Activated CD8-positive, alpha-beta T cell treated with anti-CD3 and anti-CD28 coated beads, Interleukin-2, amount 10 ng/mL, durations not matched to agents 7 days and 5 days (primary cell): ENCODE data around the gene PAM. TPM values are rescaled to one million over a fixed set of nuclear protein-coding genes. Genes with fewer than 3 reads are reported as not detected.

Experiments
- ATAC-seq: fragments of 150-1000 bp; cut with Tn5 transposase; one replicate; pipeline ENCODE4 v1.10.0; 2021; ENCODE audit warnings: moderate library complexity
- CTCF ChIA-PET: fragments of 350-600 bp; sonication (Branson Sonifier 250); formaldehyde crosslinking; loops from one replicate; lab custom pipeline; 2021; ENCODE audit warnings: antibody characterized with exemption; lab: Charles Lee
- POLR2A ChIA-PET: fragments of 350-600 bp; sonication (Branson Sonifier 250); formaldehyde crosslinking; loops from one replicate; lab custom pipeline; 2021; ENCODE audit warnings: antibody characterized with exemption; lab: Charles Lee
- DNase-seq: peaks from one replicate; pipeline ENCODE4 v3.0.0-alpha.2; 2020
- H3K27ac Mint-ChIP-seq: one replicate; pipeline ENCODE4 v1.8.0; 2021; ENCODE audit warnings: mild to moderate bottlenecking, mixed read lengths
- H3K27me3 Mint-ChIP-seq: one replicate; pipeline ENCODE4 v1.8.0; 2021; ENCODE audit warnings: low read depth, mixed read lengths
- H3K36me3 Mint-ChIP-seq: one replicate; pipeline ENCODE4 v1.8.0; 2021; ENCODE audit warnings: low read depth, mixed read lengths
- H3K4me1 Mint-ChIP-seq: one replicate; pipeline ENCODE4 v1.8.0; 2021; ENCODE audit warnings: low read depth, mixed read lengths
- H3K4me3 Mint-ChIP-seq: one replicate; pipeline ENCODE4 v1.8.0; 2021; ENCODE audit warnings: mild to moderate bottlenecking, mixed read lengths
- H3K9me3 Mint-ChIP-seq: one replicate; pipeline ENCODE4 v1.8.0; 2022; ENCODE audit warnings: mixed read lengths; ENCODE audit not compliant: insufficient read depth
- total RNA-seq, 2 experiments: library from RNA; stranded (reverse); gene quantifications; one replicate each; pipeline ENCODE4 v1.2.3, GENCODE V29; 2021

The PAM gene
- total RNA-seq, 2 experiments from 2014 or later, result 16.1 to 16.3 TPM

GRCh38 chr5:102797322-102797884, 42.3 kb downstream of the PAM start:
- ATAC-seq (no peak), DNase-seq (no peak)
- no peaks in the 10 kb centered on the region for H3K9me3 Mint-ChIP-seq
- H3K27me3 Mint-ChIP-seq, result no peaks in the 10 kb centered on the region
- H3K4me3 Mint-ChIP-seq, result no peak overlapping the region
- H3K27ac Mint-ChIP-seq, result no peak overlapping the region
- peaks cover 27% of the 10 kb centered on the region for H3K4me1 Mint-ChIP-seq
- no peaks in the 10 kb centered on the region for H3K36me3 Mint-ChIP-seq
- CTCF ChIA-PET, result interaction anchor here (0.9 to 2.8 kb wide), 2 partner anchors 17 to 342 kb away, joined by 3 to 17 read pairs; no protein-coding TSS in a partner anchor
- POLR2A ChIA-PET, result no interaction called here

GRCh38 chr5:102798104-102798785, 43.1 kb downstream of the PAM start:
- H3K4me1 Mint-ChIP-seq, result peaks cover 24% of the 10 kb centered on the region
- no peaks in the 10 kb centered on the region for H3K36me3 Mint-ChIP-seq
- ATAC-seq (no peak), DNase-seq (no peak)
- H3K9me3 Mint-ChIP-seq, result no peaks in the 10 kb centered on the region
- H3K27ac Mint-ChIP-seq, result no peak overlapping the region
- H3K4me3 Mint-ChIP-seq, result no peak overlapping the region
- ChIA-PET CTCF (interaction anchor here (0.7 to 2.8 kb wide), 3 partner anchors 18 to 342 kb away, joined by 3 to 17 read pairs (median 3); no protein-coding TSS in a partner anchor), POLR2A (no interaction called here)
- H3K27me3 Mint-ChIP-seq, result no peaks in the 10 kb centered on the region

GRCh38 chr5:102799017-102799416, 43.9 kb downstream of the PAM start:
- Mint-ChIP-seq H3K4me1 (peaks cover 24% of the 10 kb centered on the region), H3K27me3 (no peaks in the 10 kb centered on the region)
- CTCF ChIA-PET, result interaction anchor here (0.7 to 2.8 kb wide), 3 partner anchors 18 to 341 kb away, joined by 3 to 17 read pairs (median 4); no protein-coding TSS in a partner anchor

GRCh38 chr5:102800427-102800826, 45.3 kb downstream of the PAM start:
- Mint-ChIP-seq H3K27me3 (no peaks in the 10 kb centered on the region), H3K4me1 (peaks cover 24% of the 10 kb centered on the region), H3K9me3 (no peaks in the 10 kb centered on the region), H3K4me3 (no peak overlapping the region), H3K36me3 (no peaks in the 10 kb centered on the region), H3K27ac (no peak overlapping the region)
- no peak for DNase-seq
- ChIA-PET CTCF (interaction anchor here (0.9 to 2.8 kb wide), 6 partner anchors 20 to 340 kb away, joined by 3 to 17 read pairs (median 4); no protein-coding TSS in a partner anchor), POLR2A (no interaction called here)
- ATAC-seq, result no peak

More at GRCh38 chr5:102799017-102799416, 43.9 kb downstream of the PAM start:
- H3K4me3 Mint-ChIP-seq, result no peak overlapping the region
- H3K36me3 Mint-ChIP-seq, result no peaks in the 10 kb centered on the region
- POLR2A ChIA-PET, result no interaction called here
- no peak for ATAC-seq
- no peak for DNase-seq
- H3K9me3 Mint-ChIP-seq, result no peaks in the 10 kb centered on the region
- H3K27ac Mint-ChIP-seq, result no peak overlapping the region

- Mint-ChIP-seq H3K36me3 (no peaks in the 10 kb centered on the region), H3K4me3 (peak overlapping the region; percentile 8), H3K4me1 (peaks cover 24% of the 10 kb centered on the region), H3K27me3 (no peaks in the 10 kb centered on the region), H3K9me3 (no peaks in the 10 kb centered on the region), H3K27ac (peak overlapping the region; percentile 34)
- POLR2A ChIA-PET, result no interaction called here
- DNase-seq, result peak; percentile 59
- peak; percentile 97 for ATAC-seq
- CTCF ChIA-PET, result interaction anchor here (1.0 to 1.9 kb wide), 4 partner anchors 21 to 423 kb away, joined by 3 to 8 read pairs (median 3); no protein-coding TSS in a partner anchor
Measured at GRCh38 chr5:102801371-102801770, 46.3 kb downstream of the PAM start.

- no peak for ATAC-seq
- ChIA-PET POLR2A (no interaction called here), CTCF (interaction anchor here (0.8 kb wide), 1 partner anchor 28 kb away, joined by 3 read pairs; no protein-coding TSS in a partner anchor)
- Mint-ChIP-seq H3K4me1 (peaks cover 22% of the 10 kb centered on the region), H3K27me3 (no peaks in the 10 kb centered on the region), H3K9me3 (no peaks in the 10 kb centered on the region), H3K36me3 (no peaks in the 10 kb centered on the region), H3K27ac (no peak overlapping the region), H3K4me3 (no peak overlapping the region)
- DNase-seq, result no peak
Measured at GRCh38 chr5:102802708-102803458, 47.8 kb downstream of the PAM start.

- CTCF ChIA-PET, result no interaction called here
- no peaks in the 10 kb centered on the region for H3K9me3 Mint-ChIP-seq
- no peaks in the 10 kb centered on the region for H3K36me3 Mint-ChIP-seq
- H3K4me1 Mint-ChIP-seq, result peaks cover 2% of the 10 kb centered on the region
- POLR2A ChIA-PET, result no interaction called here
- H3K27me3 Mint-ChIP-seq, result no peaks in the 10 kb centered on the region
- ATAC-seq (no peak), DNase-seq (no peak)
- H3K27ac Mint-ChIP-seq, result no peak overlapping the region
- H3K4me3 Mint-ChIP-seq, result no peak overlapping the region
Measured at GRCh38 chr5:102807878-102808502, 52.9 kb downstream of the PAM start.

GRCh38 chr5:102809033-102809432, 53.9 kb downstream of the PAM start:
- Mint-ChIP-seq H3K4me1 (no peaks in the 10 kb centered on the region), H3K9me3 (no peaks in the 10 kb centered on the region), H3K36me3 (no peaks in the 10 kb centered on the region), H3K27me3 (no peaks in the 10 kb centered on the region), H3K4me3 (no peak overlapping the region), H3K27ac (no peak overlapping the region)
- DNase-seq, result no peak
- ChIA-PET CTCF (no interaction called here), POLR2A (no interaction called here)
- no peak for ATAC-seq

- Mint-ChIP-seq H3K27me3 (no peaks in the 10 kb centered on the region), H3K4me3 (no peak overlapping the region), H3K9me3 (no peaks in the 10 kb centered on the region), H3K27ac (no peak overlapping the region), H3K36me3 (no peaks in the 10 kb centered on the region), H3K4me1 (peaks cover 9% of the 10 kb centered on the region)
- ATAC-seq (no peak), DNase-seq (no peak)
- POLR2A ChIA-PET, result interaction anchor here (0.6 kb wide), 1 partner anchor 30 kb away, joined by 3 read pairs; no protein-coding TSS in a partner anchor
- CTCF ChIA-PET, result no interaction called here
Measured at GRCh38 chr5:102811972-102812371, 56.9 kb downstream of the PAM start.

- DNase-seq, result no peak
- CTCF ChIA-PET, result interaction anchor here (1.8 kb wide), 1 partner anchor 20 kb away, joined by 8 read pairs; no protein-coding TSS in a partner anchor
Measured at GRCh38 chr5:102813740-102814139, 58.6 kb downstream of the PAM start.

GRCh38 chr5:102815084-102815483, 60.0 kb downstream of the PAM start:
- ATAC-seq, result no peak
- H3K9me3 Mint-ChIP-seq, result no peaks in the 10 kb centered on the region
- DNase-seq, result no peak
- no peaks in the 10 kb centered on the region for H3K27me3 Mint-ChIP-seq
- H3K4me3 Mint-ChIP-seq, result no peak overlapping the region
- no peak overlapping the region for H3K27ac Mint-ChIP-seq
- CTCF ChIA-PET, result interaction anchor here (1.8 kb wide), 1 partner anchor 18 kb away, joined by 8 read pairs; no protein-coding TSS in a partner anchor
- no peaks in the 10 kb centered on the region for H3K36me3 Mint-ChIP-seq
- peaks cover 9% of the 10 kb centered on the region for H3K4me1 Mint-ChIP-seq
- POLR2A ChIA-PET, result interaction anchor here (0.6 kb wide), 1 partner anchor 22 kb away, joined by 3 read pairs; no protein-coding TSS in a partner anchor

More at GRCh38 chr5:102813740-102814139, 58.6 kb downstream of the PAM start:
- POLR2A ChIA-PET, result no interaction called here
- ATAC-seq, result no peak
- H3K4me1 Mint-ChIP-seq, result peaks cover 9% of the 10 kb centered on the region
- no peak overlapping the region for H3K4me3 Mint-ChIP-seq
- no peaks in the 10 kb centered on the region for H3K9me3 Mint-ChIP-seq
- no peaks in the 10 kb centered on the region for H3K36me3 Mint-ChIP-seq
- H3K27ac Mint-ChIP-seq, result no peak overlapping the region
- H3K27me3 Mint-ChIP-seq, result no peaks in the 10 kb centered on the region
